ENCODE data around the gene USP36. TPM values are rescaled to one million over a fixed set of nuclear protein-coding genes. Genes with fewer than 3 reads are reported as not detected.
A peak's percentile ranks its signal among the peaks of the same experiment; 100 is the strongest.
"Not testable (repeated sequence)": the region's sequence is repeated elsewhere in the genome, so short reads cannot be mapped to it uniquely, and the experiment has no call there.

USP36 gene
- total RNA-seq, 1 experiment from 2014 or later: 96.8 TPM

- DNase-seq (ENCODE audit: low read depth, low spot score): no peak
- in situ Hi-C loops (cut with HindIII; ENCODE audit: low pct_unique_long_range_greater_than_20kb, low sequenced_read_pairs): no loop called here
Observed at GRCh38 chr17:78789663-78790181, 50.9 kb downstream of the USP36 start.

GRCh38 chr17:78789149-78789662 is 51.4 kb downstream of the USP36 start:
- in situ Hi-C loops (cut with HindIII; ENCODE audit: low pct_unique_long_range_greater_than_20kb, low sequenced_read_pairs): no loop called here
- no peak for DNase-seq (ENCODE audit: low read depth, low spot score)

- in situ Hi-C loops (cut with HindIII; ENCODE audit: low pct_unique_long_range_greater_than_20kb, low sequenced_read_pairs): no loop called here
- no peak for DNase-seq (ENCODE audit: low read depth, low spot score)
Observed at GRCh38 chr17:78788451-78788850, 52.2 kb downstream of the USP36 start.

GRCh38 chr17:78787444-78787843 is 53.2 kb downstream of the USP36 start:
- peak; percentile 79 for DNase-seq (ENCODE audit: low read depth, low spot score)

GRCh38 chr17:78785663-78786057 is 55.0 kb downstream of the USP36 start:
- in situ Hi-C loops (cut with HindIII; ENCODE audit: low pct_unique_long_range_greater_than_20kb, low sequenced_read_pairs): no loop called here
- DNase-seq (ENCODE audit: low read depth, low spot score): no peak

More at GRCh38 chr17:78787444-78787843, 53.2 kb downstream of the USP36 start:
- in situ Hi-C loops (cut with HindIII; ENCODE audit: low pct_unique_long_range_greater_than_20kb, low sequenced_read_pairs): no loop called here

- in situ Hi-C loops (cut with HindIII; ENCODE audit: low pct_unique_long_range_greater_than_20kb, low sequenced_read_pairs): no loop called here
Observed at GRCh38 chr17:78785011-78785662, 55.5 kb downstream of the USP36 start.

GRCh38 chr17:78784352-78784751 is 56.3 kb downstream of the USP36 start:
- in situ Hi-C loops (cut with HindIII; ENCODE audit: low pct_unique_long_range_greater_than_20kb, low sequenced_read_pairs): no loop called here
- DNase-seq (ENCODE audit: low read depth, low spot score): no peak

More at GRCh38 chr17:78785011-78785662, 55.5 kb downstream of the USP36 start:
- DNase-seq (ENCODE audit: low read depth, low spot score): no peak

- DNase-seq (ENCODE audit: low read depth, low spot score): no peak
- in situ Hi-C loops (cut with HindIII; ENCODE audit: low pct_unique_long_range_greater_than_20kb, low sequenced_read_pairs): no loop called here
Observed at GRCh38 chr17:78783711-78784324, 56.8 kb downstream of the USP36 start.

- no peak for DNase-seq (ENCODE audit: low read depth, low spot score)
- in situ Hi-C loops (cut with HindIII; ENCODE audit: low pct_unique_long_range_greater_than_20kb, low sequenced_read_pairs): no loop called here
Observed at GRCh38 chr17:78781893-78782304, 58.7 kb downstream of the USP36 start, which contains the start of gene CYTH1. CYTH1 (minus strand) TSS chr17:78782273; CDS start chr17:78782223, 50 bp downstream.

GRCh38 chr17:78781104-78781892 is 59.3 kb downstream of the USP36 start:
- in situ Hi-C loops (cut with HindIII; ENCODE audit: low pct_unique_long_range_greater_than_20kb, low sequenced_read_pairs): no loop called here
- DNase-seq (ENCODE audit: low read depth, low spot score): peak; percentile 64

GRCh38 chr17:78780335-78780734 is 60.3 kb downstream of the USP36 start:
- in situ Hi-C loops (cut with HindIII; ENCODE audit: low pct_unique_long_range_greater_than_20kb, low sequenced_read_pairs): no loop called here
- no peak for DNase-seq (ENCODE audit: low read depth, low spot score)

- in situ Hi-C loops (cut with HindIII; ENCODE audit: low pct_unique_long_range_greater_than_20kb, low sequenced_read_pairs): no loop called here
- DNase-seq (ENCODE audit: low read depth, low spot score): no peak
Observed at GRCh38 chr17:78779850-78780249, 60.8 kb downstream of the USP36 start.

- in situ Hi-C loops (cut with HindIII; ENCODE audit: low pct_unique_long_range_greater_than_20kb, low sequenced_read_pairs); DNase-seq (ENCODE audit: low read depth, low spot score): not testable (repeated sequence)
Observed at GRCh38 chr17:78779286-78779651, 61.3 kb downstream of the USP36 start.

GRCh38 chr17:78777881-78778280 is 62.7 kb downstream of the USP36 start:
- in situ Hi-C loops (cut with HindIII; ENCODE audit: low pct_unique_long_range_greater_than_20kb, low sequenced_read_pairs): no loop called here
- no peak for DNase-seq (ENCODE audit: low read depth, low spot score)

- in situ Hi-C loops (cut with HindIII; ENCODE audit: low pct_unique_long_range_greater_than_20kb, low sequenced_read_pairs): no loop called here
- no peak for DNase-seq (ENCODE audit: low read depth, low spot score)
Observed at GRCh38 chr17:78774956-78775571, 65.5 kb downstream of the USP36 start.

GRCh38 chr17:78774453-78774852 is 66.2 kb downstream of the USP36 start:
- no peak for DNase-seq (ENCODE audit: low read depth, low spot score)
- in situ Hi-C loops (cut with HindIII; ENCODE audit: low pct_unique_long_range_greater_than_20kb, low sequenced_read_pairs): no loop called here

GRCh38 chr17:78771758-78772382 is 68.7 kb downstream of the USP36 start:
- no peak for DNase-seq (ENCODE audit: low read depth, low spot score)
- in situ Hi-C loops (cut with HindIII; ENCODE audit: low pct_unique_long_range_greater_than_20kb, low sequenced_read_pairs): no loop called here

Data from SK-MEL-5 (cell line).